Bronchial epithelial cell (primary cell): ENCODE measurements around the gene PTGFRN. TPM values are rescaled to one million over a fixed set of nuclear protein-coding genes. Genes with fewer than 3 reads are reported as not detected.
A peak's percentile ranks its signal among the peaks of the same experiment; 100 is the strongest.

Source experiments
- DNase-seq: peaks from one replicate; pipeline ENCODE4 v3.0.0-alpha.2; 2010; ENCODE audit warnings: low read depth
- FAIRE-seq: peaks from 2 replicates; lab custom pipeline; 2011; peaks lifted over from hg19 to GRCh38; lab: Jason Lieb, UNC
- H3K27me3 ChIP-seq: 2 replicates; pipeline ENCODE4 v1.5.1; 2011; ENCODE audit warnings: low read length; ENCODE audit not compliant: control insufficient read depth, insufficient read depth
- H3K36me3 ChIP-seq: 2 replicates; pipeline ENCODE4 v1.5.1; 2011; ENCODE audit warnings: low read length; ENCODE audit not compliant: control insufficient read depth, insufficient read depth
- H3K4me3 ChIP-seq: 2 replicates; pipeline ENCODE4 v1.5.1; 2011; ENCODE audit warnings: mild to moderate bottlenecking, low read depth, low read length, control low read depth
- total RNA-seq: library from RNA; depleted of rRNA; stranded (reverse); fragments of >200 nt; gene quantifications from 2 replicates; pipeline ENCODE4 v1.2.1, GENCODE V29; 2014
- TF ChIP-seq, protein P1 (sequence below): IDR thresholded peaks from 2 replicates; pipeline ENCODE4 v1.5.1; 2011; ENCODE audit warnings: mild to moderate bottlenecking, moderate library complexity, low read length, control low read depth, inconsistent platforms; ENCODE audit not compliant: insufficient read depth, severe bottlenecking

PTGFRN gene
- total RNA-seq, 1 donor from 2014 or later, result 89.2 TPM

DNA sequence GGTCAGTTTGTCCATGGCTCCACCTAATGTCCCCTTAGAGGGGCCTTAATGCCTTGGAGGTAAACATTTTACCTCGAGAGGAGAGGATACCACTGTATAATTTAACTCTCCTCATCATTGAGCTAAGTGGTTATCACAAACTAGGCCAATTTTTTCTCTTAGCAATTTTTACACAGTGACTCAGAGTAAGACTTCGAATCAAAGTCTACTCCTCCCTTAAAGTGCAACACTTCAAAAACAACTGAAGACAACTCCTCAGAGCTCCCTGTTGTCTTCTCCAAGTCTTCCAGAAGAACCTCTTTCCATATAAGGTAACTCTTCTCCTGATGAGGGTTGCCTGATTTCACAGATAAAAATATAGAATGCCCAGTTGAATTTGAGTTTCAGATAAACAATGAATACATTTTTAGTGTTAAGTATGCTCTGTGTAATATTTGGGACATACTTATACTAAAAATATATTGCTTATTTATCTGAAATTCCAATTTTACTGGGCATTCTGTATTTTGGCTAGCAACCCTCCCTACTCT, 4.9 kb upstream of the PTGFRN start:
- H3K27me3 ChIP-seq, result no peaks in the 10 kb centered on the region
- H3K36me3 ChIP-seq, result no peaks in the 10 kb centered on the region
- H3K4me3 ChIP-seq, result no peak overlapping the region
- TF ChIP-seq, protein P1, sequence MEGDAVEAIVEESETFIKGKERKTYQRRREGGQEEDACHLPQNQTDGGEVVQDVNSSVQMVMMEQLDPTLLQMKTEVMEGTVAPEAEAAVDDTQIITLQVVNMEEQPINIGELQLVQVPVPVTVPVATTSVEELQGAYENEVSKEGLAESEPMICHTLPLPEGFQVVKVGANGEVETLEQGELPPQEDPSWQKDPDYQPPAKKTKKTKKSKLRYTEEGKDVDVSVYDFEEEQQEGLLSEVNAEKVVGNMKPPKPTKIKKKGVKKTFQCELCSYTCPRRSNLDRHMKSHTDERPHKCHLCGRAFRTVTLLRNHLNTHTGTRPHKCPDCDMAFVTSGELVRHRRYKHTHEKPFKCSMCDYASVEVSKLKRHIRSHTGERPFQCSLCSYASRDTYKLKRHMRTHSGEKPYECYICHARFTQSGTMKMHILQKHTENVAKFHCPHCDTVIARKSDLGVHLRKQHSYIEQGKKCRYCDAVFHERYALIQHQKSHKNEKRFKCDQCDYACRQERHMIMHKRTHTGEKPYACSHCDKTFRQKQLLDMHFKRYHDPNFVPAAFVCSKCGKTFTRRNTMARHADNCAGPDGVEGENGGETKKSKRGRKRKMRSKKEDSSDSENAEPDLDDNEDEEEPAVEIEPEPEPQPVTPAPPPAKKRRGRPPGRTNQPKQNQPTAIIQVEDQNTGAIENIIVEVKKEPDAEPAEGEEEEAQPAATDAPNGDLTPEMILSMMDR, result no peak
- DNase-seq, result peak; percentile 65
- no peak for FAIRE-seq

DNA sequence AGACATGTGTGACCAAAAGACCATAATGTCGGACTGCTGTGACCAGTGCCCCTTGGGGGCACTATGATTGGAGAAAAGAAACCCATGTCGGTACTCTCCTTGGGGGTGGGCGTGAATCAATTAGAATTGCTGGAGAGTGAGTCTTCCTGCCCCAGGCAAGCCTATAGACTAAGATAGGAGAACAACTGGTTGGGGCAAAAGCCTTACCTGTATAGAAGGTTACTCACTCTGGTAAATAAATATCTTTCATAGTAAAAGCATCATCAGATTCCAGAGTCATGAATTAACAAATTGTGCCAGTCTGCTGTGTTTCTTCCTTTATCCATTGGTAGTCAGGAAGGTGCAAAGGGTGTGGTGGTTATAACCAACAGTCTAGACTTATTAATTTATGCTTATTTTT, 2.9 kb upstream of the PTGFRN start:
- Histone ChIP-seq H3K27me3 (no peaks in the 10 kb centered on the region), H3K36me3 (no peaks in the 10 kb centered on the region), H3K4me3 (no peak overlapping the region)
- TF ChIP-seq, protein P1, result no peak
- DNase-seq (peak; percentile 99), FAIRE-seq (no peak)

DNA sequence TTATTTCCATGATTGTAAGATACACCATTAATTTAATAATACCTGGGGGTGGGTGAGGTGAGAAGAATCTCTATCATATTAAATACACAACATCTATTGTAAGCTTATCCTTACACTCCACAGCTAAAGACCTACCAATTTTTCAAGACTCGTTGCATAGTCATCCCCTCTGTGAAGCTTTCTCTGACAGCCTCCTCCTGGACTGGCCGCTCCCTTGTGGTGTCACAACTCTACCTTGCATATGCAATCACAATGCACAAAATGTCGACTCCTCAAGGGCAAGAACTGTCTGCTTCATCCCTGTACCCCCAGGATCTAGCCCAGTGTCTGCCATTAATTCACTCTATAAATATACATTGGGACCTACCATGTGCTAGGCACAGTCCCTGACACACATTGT, 2.4 kb upstream of the PTGFRN start:
- TF ChIP-seq, protein P1, result no peak
- no peak overlapping the region for H3K4me3 ChIP-seq
- DNase-seq, result peak; percentile 80
- H3K36me3 ChIP-seq, result no peaks in the 10 kb centered on the region
- FAIRE-seq, result no peak
- H3K27me3 ChIP-seq, result no peaks in the 10 kb centered on the region

DNA sequence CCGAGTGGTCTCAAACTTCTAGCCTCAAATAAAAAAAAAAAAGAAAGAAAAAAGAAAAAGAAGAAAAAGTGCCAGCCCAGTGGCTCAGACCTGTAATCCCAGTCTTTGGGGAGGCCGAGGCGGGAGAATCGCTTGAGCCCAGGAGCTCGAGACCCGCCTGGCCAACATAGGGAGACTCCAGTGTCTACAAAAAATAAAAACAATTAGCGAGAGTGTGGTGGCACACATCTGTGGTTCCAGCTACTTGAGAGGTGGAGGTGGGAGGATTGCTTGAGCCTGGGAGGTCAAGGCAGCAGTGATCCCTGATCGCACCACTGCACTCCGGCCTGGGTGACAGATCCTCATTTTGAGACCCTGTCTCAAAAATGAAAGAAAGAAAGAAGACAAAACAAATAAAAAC, 1.4 kb upstream of the PTGFRN start:
- Histone ChIP-seq H3K4me3 (no peak overlapping the region), H3K27me3 (no peaks in the 10 kb centered on the region), H3K36me3 (no peaks in the 10 kb centered on the region)
- FAIRE-seq (no peak), DNase-seq (no peak)
- TF ChIP-seq, protein P1, result no peak

DNA sequence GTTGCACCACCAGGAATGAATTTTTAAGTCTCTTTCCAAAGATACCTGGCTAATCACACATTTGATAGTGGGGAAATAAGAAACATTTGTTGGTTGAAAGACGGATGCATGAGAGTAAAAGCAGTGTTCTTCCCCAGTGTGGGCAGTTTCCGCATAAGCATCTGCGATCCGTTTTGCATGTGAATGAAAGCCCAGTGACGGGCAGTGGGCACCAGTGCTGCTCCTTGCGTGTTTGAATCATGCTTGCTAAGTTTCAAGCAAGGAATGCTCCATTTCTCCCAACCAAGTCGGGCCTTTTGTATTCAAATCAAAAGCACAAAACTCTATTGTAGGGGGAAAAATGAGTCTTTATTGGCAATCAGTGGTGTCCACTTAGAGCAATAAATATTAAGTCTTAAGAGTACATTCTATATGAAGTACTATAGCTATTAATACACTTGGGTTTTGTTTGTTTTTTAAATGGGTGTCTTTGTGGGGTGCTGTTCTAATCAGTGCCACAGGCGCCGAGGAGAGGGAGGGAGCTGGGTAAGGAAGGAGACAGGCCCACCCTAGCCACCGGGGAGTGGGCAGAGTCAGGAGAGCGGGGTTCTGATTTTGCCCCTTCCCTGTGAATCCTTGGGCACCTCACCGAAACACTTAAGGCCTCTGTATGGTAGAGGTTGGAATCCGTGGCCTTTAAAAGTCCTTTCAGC, 750 bp upstream of the PTGFRN start:
- no peaks in the 10 kb centered on the region for H3K36me3 ChIP-seq
- H3K4me3 ChIP-seq, result peak overlapping the region; percentile 74
- FAIRE-seq (no peak), DNase-seq (no peak)
- H3K27me3 ChIP-seq, result no peaks in the 10 kb centered on the region
- TF ChIP-seq, protein P1, result no peak
